H9 (cell line): Measurements from ENCODE around the gene OTUD3. TPM values are rescaled to one million over a fixed set of nuclear protein-coding genes. Genes with fewer than 3 reads are reported as not detected.

Experiments
- DNase-seq: peaks from one replicate; pipeline ENCODE4 v3.0.0-alpha.2; 2017
- H2AFZ ChIP-seq: one replicate; pipeline ENCODE4 v1.6.1; 2013; ENCODE audit warnings: mild to moderate bottlenecking, low read length, control low read depth, moderate library complexity
- H2AK5ac ChIP-seq: 2 replicates; pipeline ENCODE4 v1.6.1; 2013; ENCODE audit warnings: low read length, control low read depth, mixed read lengths; ENCODE audit not compliant: insufficient read length
- H2BK120ac ChIP-seq: one replicate; pipeline ENCODE4 v1.6.1; 2013; ENCODE audit warnings: low read depth, mild to moderate bottlenecking, low read length, control low read depth, inconsistent platforms; ENCODE audit not compliant: poor library complexity, severe bottlenecking
- H2BK12ac ChIP-seq: 2 replicates; pipeline ENCODE4 v1.6.1; 2013; ENCODE audit warnings: low read length, control low read depth, mixed read lengths, low read depth; ENCODE audit not compliant: insufficient read length
- H2BK15ac ChIP-seq: 2 replicates; pipeline ENCODE4 v1.6.1; 2013; ENCODE audit warnings: low read depth, low read length, control low read depth
- H2BK20ac ChIP-seq: one replicate; pipeline ENCODE4 v1.6.1; 2013; ENCODE audit warnings: low read depth, mild to moderate bottlenecking, low read length, control low read depth, inconsistent platforms; ENCODE audit not compliant: poor library complexity, severe bottlenecking
- H2BK5ac ChIP-seq: 2 replicates; pipeline ENCODE4 v1.6.1; 2013; ENCODE audit warnings: low read length, control low read depth, mixed read lengths; ENCODE audit not compliant: insufficient read length
- H3K14ac ChIP-seq: 2 replicates; pipeline ENCODE4 v1.6.1; 2013; ENCODE audit warnings: low read length, control low read depth; ENCODE audit not compliant: insufficient read depth
- H3K18ac ChIP-seq: 2 replicates; pipeline ENCODE4 v1.6.1; 2013; ENCODE audit warnings: low read depth, mild to moderate bottlenecking, mixed read lengths, low read length, control low read depth; ENCODE audit not compliant: insufficient read length
- H3K23ac ChIP-seq: 2 replicates; pipeline ENCODE4 v1.6.1; 2013; ENCODE audit warnings: low read length, control low read depth, mixed read lengths, low read depth; ENCODE audit not compliant: insufficient read length
- H3K23me2 ChIP-seq: 2 replicates; pipeline ENCODE4 v1.6.1; 2013; ENCODE audit warnings: low read depth, mild to moderate bottlenecking, mixed read lengths, low read length, control low read depth; ENCODE audit not compliant: insufficient read length, poor library complexity, severe bottlenecking
- H3K27ac ChIP-seq: 2 replicates; pipeline ENCODE4 v1.5.1; 2013; ENCODE audit warnings: low read length, control low read depth, mixed read lengths, low read depth; ENCODE audit not compliant: insufficient read length
- H3K27me3 ChIP-seq: 2 replicates; pipeline ENCODE4 v1.6.1; 2013; ENCODE audit warnings: low read length, control low read depth, inconsistent platforms; ENCODE audit not compliant: insufficient read depth
- H3K4ac ChIP-seq: 2 replicates; pipeline ENCODE4 v1.6.1; 2013; ENCODE audit warnings: low read depth, mild to moderate bottlenecking, control low read depth, inconsistent platforms, low read length, moderate library complexity
- H3K4me1 ChIP-seq: 2 replicates; pipeline ENCODE4 v1.6.1; 2013; ENCODE audit warnings: low read length, control low read depth, inconsistent platforms; ENCODE audit not compliant: insufficient read depth
- H3K4me2 ChIP-seq: 2 replicates; pipeline ENCODE4 v1.6.1; 2013; ENCODE audit warnings: low read length, control low read depth, mixed read lengths; ENCODE audit not compliant: insufficient read length, insufficient read depth
- H3K56ac ChIP-seq: 2 replicates; pipeline ENCODE4 v1.6.1; 2013; ENCODE audit warnings: low read depth, mild to moderate bottlenecking, mixed read lengths, low read length, control low read depth; ENCODE audit not compliant: insufficient read length
- H3K79me1 ChIP-seq: 2 replicates; pipeline ENCODE4 v1.6.1; 2013; ENCODE audit warnings: low read depth, mild to moderate bottlenecking, moderate library complexity, low read length, control low read depth, inconsistent platforms; ENCODE audit not compliant: insufficient read depth, poor library complexity, severe bottlenecking
- H3K79me2 ChIP-seq: 2 replicates; pipeline ENCODE4 v1.6.1; 2013; ENCODE audit warnings: low read length, control low read depth, inconsistent platforms; ENCODE audit not compliant: insufficient read depth
- H3K9ac ChIP-seq: 2 replicates; pipeline ENCODE4 v1.6.1; 2013; ENCODE audit warnings: low read length, control low read depth, mixed read lengths; ENCODE audit not compliant: insufficient read length; ENCODE audit errors: extremely low read depth
- H3K9me3 ChIP-seq: one replicate; pipeline ENCODE4 v1.6.1; 2013; ENCODE audit warnings: low read depth, low read length, inconsistent platforms; ENCODE audit not compliant: control insufficient read depth
- H3T11ph ChIP-seq: one replicate; pipeline ENCODE4 v1.6.1; 2013; ENCODE audit warnings: mild to moderate bottlenecking, low read length, control low read depth, inconsistent platforms
- H4K20me1 ChIP-seq: one replicate; pipeline ENCODE4 v1.6.1; 2013; ENCODE audit not compliant: control insufficient read depth, insufficient read length, insufficient read depth
- H4K5ac ChIP-seq: 2 replicates; pipeline ENCODE4 v1.6.1; 2013; ENCODE audit warnings: low read depth, mild to moderate bottlenecking, mixed read lengths, low read length, control low read depth; ENCODE audit not compliant: insufficient read length
- H4K8ac ChIP-seq: replicated peaks from 2 replicates; pipeline ENCODE4 v1.6.1; 2013; ENCODE audit warnings: low read length, control low read depth, mixed read lengths, low read depth; ENCODE audit not compliant: insufficient read length
- H4K91ac ChIP-seq: 2 replicates; pipeline ENCODE4 v1.6.1; 2013; ENCODE audit warnings: low read depth, mild to moderate bottlenecking, moderate library complexity, mixed read lengths, low read length, control low read depth; ENCODE audit not compliant: insufficient read length
- H3K27ac Mint-ChIP-seq, 3 experiments: 2 replicates in 2 of 3; 3 replicates in 1 of 3; pipeline ENCODE4 v1.8.0; 2020 to 2021; ENCODE audit warnings: mixed read lengths in 3 of 3, mild to moderate bottlenecking in 1 of 3, moderate library complexity in 1 of 3
- H3K27me3 Mint-ChIP-seq: 2 replicates; pipeline ENCODE4 v1.8.0; 2021; ENCODE audit warnings: low read depth, mild to moderate bottlenecking, moderate library complexity, mixed read lengths
- H3K36me3 Mint-ChIP-seq, 3 experiments: 2 replicates in 2 of 3; 3 replicates in 1 of 3; pipeline ENCODE4 v1.8.0; 2020 to 2021; ENCODE audit warnings: low read depth in 3 of 3, mixed read lengths in 3 of 3; ENCODE audit not compliant: insufficient read depth in 1 of 3
- H3K4me1 Mint-ChIP-seq, 2 experiments: 2 replicates each; pipeline ENCODE4 v1.8.0; 2020; ENCODE audit warnings: mixed read lengths in 2 of 2
- H3K4me3 Mint-ChIP-seq, 2 experiments: 2 replicates in 1 of 2; 3 replicates in 1 of 2; pipeline ENCODE4 v1.8.0; 2020 to 2021; ENCODE audit warnings: mild to moderate bottlenecking in 2 of 2, mixed read lengths in 2 of 2, moderate library complexity in 1 of 2
- H3K9me3 Mint-ChIP-seq, 2 experiments: 2 replicates in 1 of 2; 3 replicates in 1 of 2; pipeline ENCODE4 v1.8.0; 2020; ENCODE audit warnings: mild to moderate bottlenecking in 2 of 2, mixed read lengths in 2 of 2, moderate library complexity in 1 of 2
- CTCF ChIP-seq: fragments of 200-600 bp; sonication (generic); conservative IDR thresholded peaks from 3 replicates; pipeline ENCODE4 v1.8.0; 2021; ENCODE audit warnings: antibody characterized with exemption, mild to moderate bottlenecking
- WGBS: extraction: QIAGEN DNeasy Blood & Tissue Kit; methylation state at CpG from one replicate; pipeline ENCODE4 v1.1.7; 2013; ENCODE audit warnings: missing lambda C conversion rate, low lambda C conversion rate, mixed read lengths; ENCODE audit not compliant: insufficient read length; ENCODE audit errors: extremely low coverage; 5-methylcytosine and 5-hydroxymethylcytosine counted together
- total RNA-seq: library from RNA; stranded (reverse); gene quantifications from 2 replicates; pipeline ENCODE4 v1.2.1, GENCODE V29; 2021

OTUD3 gene
- total RNA-seq, 1 experiment from 2014 or later: 12.0 TPM

GRCh38 chr1:19920132-19920710 is 38.0 kb downstream of the OTUD3 start:
- Mint-ChIP-seq H3K4me1 (peaks cover under 1 to 17% of the 10 kb centered on the region in 2 experiments), H3K36me3 (no peaks in the 10 kb centered on the region), H3K27me3 (peaks cover 2% of the 10 kb centered on the region), H3K27ac (no peak overlapping the region; a peak in 1 of 7 replicates), H3K4me3 (no peak overlapping the region), H3K9me3 (no peaks in the 10 kb centered on the region)
- no peaks in the 10 kb centered on the region for H3K23me2 ChIP-seq
- no peaks in the 10 kb centered on the region for H4K20me1 ChIP-seq
- WGBS: no CpG with 5 or more reads among the region's 19 CpGs
- H3K4me2 ChIP-seq: no peak overlapping the region
- H2BK120ac ChIP-seq: no peak overlapping the region
- DNase-seq: no peak
- no peak overlapping the region for H2BK12ac ChIP-seq
- H2BK20ac ChIP-seq: no peak overlapping the region
- no peak overlapping the region for H4K91ac ChIP-seq
- no peak overlapping the region for H3K18ac ChIP-seq
- no peaks in the 10 kb centered on the region for H3K27me3 ChIP-seq
- no peak overlapping the region for H3K27ac ChIP-seq
- H4K5ac ChIP-seq: no peak overlapping the region
- H3K79me2 ChIP-seq: no peaks in the 10 kb centered on the region
- no peak overlapping the region for H2AFZ ChIP-seq
- H3K79me1 ChIP-seq: no peaks in the 10 kb centered on the region
- no peak overlapping the region for H3K4ac ChIP-seq
- H3K23ac ChIP-seq: no peak overlapping the region
- no peak overlapping the region for H3K9ac ChIP-seq
- H2BK5ac ChIP-seq: no peak overlapping the region
- no peaks in the 10 kb centered on the region for H3K9me3 ChIP-seq
- no peak overlapping the region for H2AK5ac ChIP-seq
- no peak overlapping the region for H3K56ac ChIP-seq
- no peak for TF ChIP-seq CTCF
- no peaks in the 10 kb centered on the region for H3K4me1 ChIP-seq
- H2BK15ac ChIP-seq: no peak overlapping the region
- H3K14ac ChIP-seq: no peak overlapping the region
- H3T11ph ChIP-seq: no peak overlapping the region
- no peak overlapping the region for H4K8ac ChIP-seq
